Coronary artery (tissue), 2 donors: Measurements from ENCODE around the gene NEU1.

ENCODE experiments used
- DNase-seq: peaks from one replicate; pipeline ENCODE4 v3.0.0-alpha.2; 2017; ENCODE audit warnings: low spot score
- H3K27ac ChIP-seq, 2 donors: fragments of 200-600 bp; sonication (generic); one replicate each; pipeline ENCODE4 v1.5.1; 2016 to 2019
- H3K4me3 ChIP-seq: fragments of 200-600 bp; sonication (generic); 2 replicates; pipeline ENCODE4 v1.5.1; 2016; ENCODE audit warnings: mild to moderate bottlenecking, moderate library complexity
- TF ChIP-seq, protein P1 (sequence below): fragments of 200-600 bp; sonication (generic); IDR thresholded peaks from one replicate; pipeline ENCODE4 v1.5.1; 2019; ENCODE audit warnings: antibody characterized with exemption

Gene NEU1

DNA sequence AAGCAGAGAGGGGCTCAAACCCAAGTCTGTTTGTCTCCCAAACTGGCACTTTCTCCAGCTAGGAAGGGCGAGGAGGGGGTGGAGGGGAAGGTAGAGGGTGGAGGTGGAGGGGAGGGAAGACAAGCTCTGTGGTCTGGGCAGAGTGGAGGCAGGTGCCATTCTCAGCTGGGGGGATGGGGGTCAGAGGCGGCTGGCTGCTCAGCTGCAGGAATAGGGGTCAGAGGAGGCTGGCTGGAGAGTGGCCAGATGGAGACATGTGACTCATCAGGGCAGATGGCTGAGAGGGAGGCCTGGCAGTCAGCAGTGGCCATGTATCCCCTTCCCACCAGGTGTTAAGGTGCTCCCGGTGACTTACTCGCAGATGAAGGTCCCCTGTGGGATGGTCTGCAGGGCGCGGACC, 19.7 kb upstream of the NEU1 start:
- no peak for DNase-seq
- no peak overlapping the region for H3K27ac ChIP-seq
- TF ChIP-seq, protein P1, sequence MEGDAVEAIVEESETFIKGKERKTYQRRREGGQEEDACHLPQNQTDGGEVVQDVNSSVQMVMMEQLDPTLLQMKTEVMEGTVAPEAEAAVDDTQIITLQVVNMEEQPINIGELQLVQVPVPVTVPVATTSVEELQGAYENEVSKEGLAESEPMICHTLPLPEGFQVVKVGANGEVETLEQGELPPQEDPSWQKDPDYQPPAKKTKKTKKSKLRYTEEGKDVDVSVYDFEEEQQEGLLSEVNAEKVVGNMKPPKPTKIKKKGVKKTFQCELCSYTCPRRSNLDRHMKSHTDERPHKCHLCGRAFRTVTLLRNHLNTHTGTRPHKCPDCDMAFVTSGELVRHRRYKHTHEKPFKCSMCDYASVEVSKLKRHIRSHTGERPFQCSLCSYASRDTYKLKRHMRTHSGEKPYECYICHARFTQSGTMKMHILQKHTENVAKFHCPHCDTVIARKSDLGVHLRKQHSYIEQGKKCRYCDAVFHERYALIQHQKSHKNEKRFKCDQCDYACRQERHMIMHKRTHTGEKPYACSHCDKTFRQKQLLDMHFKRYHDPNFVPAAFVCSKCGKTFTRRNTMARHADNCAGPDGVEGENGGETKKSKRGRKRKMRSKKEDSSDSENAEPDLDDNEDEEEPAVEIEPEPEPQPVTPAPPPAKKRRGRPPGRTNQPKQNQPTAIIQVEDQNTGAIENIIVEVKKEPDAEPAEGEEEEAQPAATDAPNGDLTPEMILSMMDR = no peak
- no peak overlapping the region for H3K4me3 ChIP-seq

DNA sequence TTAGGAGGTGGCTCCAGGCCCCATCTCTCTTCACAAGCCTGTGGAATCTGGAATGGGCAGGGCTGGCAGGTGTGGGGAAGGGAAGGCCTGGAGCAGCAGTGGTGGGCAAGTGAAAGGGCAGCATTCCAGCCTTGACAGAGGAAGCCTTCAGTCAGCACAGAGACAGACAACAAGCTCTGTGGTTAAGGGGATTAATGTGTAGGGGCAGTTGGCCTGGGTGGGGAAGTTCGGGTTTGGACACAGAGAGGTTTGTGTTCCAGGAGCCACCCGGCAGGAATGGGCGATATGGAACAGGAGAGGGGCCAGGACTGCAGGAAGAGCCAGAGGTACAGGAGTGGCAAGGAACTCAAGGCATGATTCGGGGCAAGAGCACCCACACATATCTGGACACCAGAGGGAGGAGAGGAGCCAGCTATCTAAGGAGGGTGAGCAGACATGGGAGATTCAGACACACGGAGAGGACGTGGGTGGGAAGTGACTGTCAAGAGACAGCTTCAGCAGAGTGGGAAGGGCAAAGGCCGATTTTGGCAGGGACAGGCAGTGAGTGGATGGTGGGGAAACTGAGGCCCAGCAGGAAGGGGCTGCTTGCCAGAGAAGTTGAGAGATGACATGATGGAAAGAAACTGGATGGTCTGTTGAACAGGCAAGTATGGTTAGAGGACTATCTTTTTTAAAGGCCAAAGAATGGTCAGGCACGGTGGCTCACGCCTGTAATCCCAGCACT, 18.7 kb upstream of the NEU1 start:
- DNase-seq = no peak
- Histone ChIP-seq H3K27ac (no peak overlapping the region), H3K4me3 (no peak overlapping the region)
- TF ChIP-seq, protein P1 = no peak

DNA sequence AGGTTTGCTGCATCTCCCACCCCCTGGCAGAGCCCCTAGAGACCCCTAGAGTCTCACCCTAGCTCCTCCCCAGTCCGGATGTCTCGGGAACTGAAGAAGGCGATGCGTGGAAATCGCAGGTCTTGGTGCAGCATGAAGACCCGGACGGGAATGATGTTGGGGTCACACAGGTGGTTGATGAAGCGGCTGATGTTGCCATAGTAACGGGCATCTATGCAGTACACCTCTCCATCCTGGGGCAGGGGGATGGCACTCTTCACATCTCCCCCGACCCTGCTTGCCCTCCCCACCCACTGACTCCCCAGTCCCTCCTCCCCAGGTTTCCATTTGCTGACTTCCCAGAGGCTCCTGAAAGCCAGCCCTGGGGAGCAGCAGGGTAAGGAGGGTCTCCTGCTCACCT, 18.0 kb upstream of the NEU1 start:
- no peak for DNase-seq
- H3K4me3 ChIP-seq = no peak overlapping the region
- H3K27ac ChIP-seq = no peak overlapping the region
- TF ChIP-seq, protein P1 = no peak

DNA sequence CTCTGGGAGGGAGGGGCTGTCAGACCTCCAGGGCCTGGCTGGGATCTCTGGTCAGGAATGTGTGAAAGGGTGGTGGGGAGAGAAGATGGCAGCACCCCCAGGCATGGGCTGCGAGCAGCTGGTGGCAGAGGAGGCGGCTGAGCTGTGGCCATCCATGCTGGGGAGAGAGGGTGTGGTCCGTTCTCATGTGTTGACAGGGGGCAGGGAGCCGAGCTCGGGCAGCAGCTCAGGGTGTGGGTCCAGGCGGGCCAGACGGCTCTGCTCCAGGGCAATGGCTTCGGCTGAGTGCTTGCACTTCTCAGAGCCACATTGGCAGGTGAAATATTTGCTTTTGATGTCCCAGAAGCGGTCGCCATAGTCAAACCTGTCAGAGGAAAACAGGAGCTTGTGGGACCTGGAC, 17.3 kb upstream of the NEU1 start:
- TF ChIP-seq, protein P1 = no peak
- DNase-seq = no peak
- H3K27ac ChIP-seq = no peak overlapping the region
- no peak overlapping the region for H3K4me3 ChIP-seq

DNA sequence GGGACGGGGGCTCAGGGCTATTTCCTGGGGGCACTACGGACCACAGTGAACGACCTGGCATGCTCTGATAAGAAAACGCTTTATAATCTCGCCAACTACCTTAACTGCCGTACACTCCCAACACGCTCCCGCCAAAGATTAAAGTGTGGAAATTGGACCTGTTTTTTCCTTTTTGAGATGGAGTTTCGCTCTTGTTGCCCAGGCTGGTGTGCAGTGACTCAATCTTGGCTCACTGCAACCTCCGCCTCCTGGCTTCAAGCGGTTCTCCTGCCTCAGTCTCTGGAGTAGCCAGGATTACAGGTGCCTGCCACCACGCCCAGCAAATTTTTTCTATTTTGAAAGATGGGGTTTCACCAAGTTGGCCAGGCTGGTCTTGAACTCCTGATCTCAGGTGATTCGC, 16.5 kb upstream of the NEU1 start:
- no peak overlapping the region for H3K27ac ChIP-seq
- TF ChIP-seq, protein P1 = no peak
- no peak overlapping the region for H3K4me3 ChIP-seq
- DNase-seq = no peak

DNA sequence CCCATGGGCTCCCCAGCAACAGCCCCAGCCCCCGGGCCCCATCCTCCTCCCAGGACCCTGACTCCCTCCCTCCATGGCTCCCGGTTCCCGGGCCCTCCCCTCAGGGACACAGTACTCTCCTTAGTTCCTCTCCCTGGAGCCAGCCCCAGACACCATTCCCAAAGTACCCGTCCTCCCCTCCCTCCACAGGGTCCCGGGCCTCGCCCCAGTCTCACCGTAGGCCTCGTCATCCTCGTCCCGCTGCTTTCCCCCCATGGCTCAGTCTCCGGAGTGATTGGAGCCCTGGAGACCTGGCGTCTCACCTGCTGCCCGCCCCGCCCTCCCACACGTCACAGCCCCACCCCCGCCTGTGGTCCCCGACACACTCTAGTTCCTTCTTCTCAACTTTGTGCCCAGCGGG, 16.1 kb upstream of the NEU1 start, which contains the start of gene SLC44A4:
TSS of gene SLC44A4 (minus strand) at position 272 of the 400 bp plus-strand sequence. CDS start at position 255, 17 bp downstream.
- DNase-seq = no peak
- TF ChIP-seq, protein P1 = no peak
- Histone ChIP-seq H3K4me3 (no peak within 1 kb of the TSS), H3K27ac (no peak within 1 kb of the TSS)

DNA sequence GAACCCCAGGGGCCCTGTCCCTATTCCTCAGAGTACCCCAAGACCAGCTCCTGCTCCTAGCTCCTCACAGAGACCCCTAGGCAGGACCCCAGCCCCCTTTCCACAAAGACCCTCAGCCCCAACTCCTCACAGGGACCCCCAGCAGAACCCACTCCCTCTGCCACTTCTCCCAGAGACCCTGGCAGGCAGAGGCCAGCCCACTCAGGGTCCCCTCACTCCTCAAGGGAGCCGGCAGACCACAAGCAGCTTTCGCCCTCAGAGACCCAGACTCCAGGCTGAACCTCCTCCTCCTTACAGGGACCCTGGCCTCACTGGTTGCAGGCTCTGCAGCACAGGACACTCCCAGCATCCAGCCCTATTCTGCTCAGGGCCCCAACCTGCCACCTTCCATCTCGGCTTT, 15.6 kb upstream of the NEU1 start:
- TF ChIP-seq, protein P1 = no peak
- Histone ChIP-seq H3K27ac (no peak overlapping the region), H3K4me3 (no peak overlapping the region)
- no peak for DNase-seq
